ENCODE results near the gene LAMTOR2.

DNA sequence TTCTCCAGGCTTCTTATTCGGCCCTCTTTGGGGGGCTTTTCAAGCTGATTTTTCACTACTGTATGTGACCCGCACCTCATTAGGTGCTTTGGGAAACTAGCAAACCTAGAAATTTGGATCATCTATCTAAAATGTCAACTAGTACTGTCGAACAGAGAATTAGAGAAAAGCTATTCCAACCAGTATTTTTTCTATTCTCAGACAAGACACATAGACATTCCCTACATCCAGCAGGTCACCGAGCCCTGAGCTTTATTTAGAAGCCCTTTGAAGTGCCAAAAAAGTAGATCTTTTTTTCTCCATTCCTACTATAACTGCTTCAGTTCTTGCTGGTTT lies 33.5 kb upstream of the LAMTOR2 start:
- TF ChIP-seq, protein P1, sequence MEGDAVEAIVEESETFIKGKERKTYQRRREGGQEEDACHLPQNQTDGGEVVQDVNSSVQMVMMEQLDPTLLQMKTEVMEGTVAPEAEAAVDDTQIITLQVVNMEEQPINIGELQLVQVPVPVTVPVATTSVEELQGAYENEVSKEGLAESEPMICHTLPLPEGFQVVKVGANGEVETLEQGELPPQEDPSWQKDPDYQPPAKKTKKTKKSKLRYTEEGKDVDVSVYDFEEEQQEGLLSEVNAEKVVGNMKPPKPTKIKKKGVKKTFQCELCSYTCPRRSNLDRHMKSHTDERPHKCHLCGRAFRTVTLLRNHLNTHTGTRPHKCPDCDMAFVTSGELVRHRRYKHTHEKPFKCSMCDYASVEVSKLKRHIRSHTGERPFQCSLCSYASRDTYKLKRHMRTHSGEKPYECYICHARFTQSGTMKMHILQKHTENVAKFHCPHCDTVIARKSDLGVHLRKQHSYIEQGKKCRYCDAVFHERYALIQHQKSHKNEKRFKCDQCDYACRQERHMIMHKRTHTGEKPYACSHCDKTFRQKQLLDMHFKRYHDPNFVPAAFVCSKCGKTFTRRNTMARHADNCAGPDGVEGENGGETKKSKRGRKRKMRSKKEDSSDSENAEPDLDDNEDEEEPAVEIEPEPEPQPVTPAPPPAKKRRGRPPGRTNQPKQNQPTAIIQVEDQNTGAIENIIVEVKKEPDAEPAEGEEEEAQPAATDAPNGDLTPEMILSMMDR (IDR thresholded peaks at IDR 0.05) = no peak
- TF ChIP-seq POLR2AphosphoS5 (IDR thresholded peaks at IDR 0.05; ENCODE audit: insufficient read depth in 1 of 2, low read depth in 1 of 2) (no peak), POLR2A (IDR thresholded peaks at IDR 0.05) (no peak)
